A673 (cell line): ENCODE measurements around the gene HHLA2. TPM values are rescaled to one million over a fixed set of nuclear protein-coding genes. Genes with fewer than 3 reads are reported as not detected.
"Not testable (repeated sequence)": the region's sequence is repeated elsewhere in the genome, so short reads cannot be mapped to it uniquely, and the experiment has no call there.

ENCODE experiments used
- BruUV-seq: library from RNA; stranded (reverse); fragments of 400-500 nt; replicated peaks from 2 replicates; lab custom pipeline; 2021; lab: Mats Ljungman, UMichigan
- CTCF ChIA-PET: fragments of 300-600 bp; sonication (Branson Sonifier 250); formaldehyde crosslinking; loops from one replicate; lab custom pipeline; 2022; ENCODE audit warnings: antibody characterized with exemption; lab: Charles Lee
- POLR2A ChIA-PET: fragments of 300-600 bp; sonication (Branson Sonifier 250); formaldehyde crosslinking; loops from one replicate; lab custom pipeline; 2022; ENCODE audit warnings: antibody characterized with exemption; ENCODE audit not compliant: low non-redundant PET; lab: Charles Lee
- DNase-seq: peaks from one replicate; pipeline ENCODE4 v3.0.0-alpha.2; 2015; ENCODE audit warnings: low spot score
- H3K27ac ChIP-seq: fragments of 200-600 bp; sonication (generic); 2 replicates; pipeline ENCODE4 v1.5.1; 2016; ENCODE audit warnings: mixed run types, low read depth, mild to moderate bottlenecking, mixed read lengths, antibody characterized with exemption, low read length; ENCODE audit not compliant: poor library complexity, severe bottlenecking
- H3K27me3 ChIP-seq: fragments of 200-600 bp; sonication (generic); replicated peaks from 2 replicates; pipeline ENCODE4 v1.6.1; 2017; ENCODE audit warnings: mixed run types, low read depth, mild to moderate bottlenecking, mixed read lengths, antibody characterized with exemption, low read length; ENCODE audit not compliant: insufficient read depth, poor library complexity
- H3K36me3 ChIP-seq: fragments of 200-600 bp; sonication (generic); 2 replicates; pipeline ENCODE4 v1.6.1; 2016; ENCODE audit warnings: mixed run types, mild to moderate bottlenecking, mixed read lengths, antibody characterized with exemption, low read length; ENCODE audit not compliant: insufficient read depth, poor library complexity, severe bottlenecking
- H3K4me1 ChIP-seq: fragments of 200-600 bp; sonication (generic); 2 replicates; pipeline ENCODE4 v1.6.1; 2017; ENCODE audit warnings: mixed run types, mild to moderate bottlenecking, mixed read lengths, antibody characterized with exemption, low read length; ENCODE audit not compliant: insufficient read depth, poor library complexity, severe bottlenecking
- H3K4me3 ChIP-seq: fragments of 200-600 bp; sonication (generic); 2 replicates; pipeline ENCODE4 v1.5.1; 2016; ENCODE audit warnings: low read depth, mixed run types, mild to moderate bottlenecking, mixed read lengths, low read length; ENCODE audit not compliant: poor library complexity, severe bottlenecking
- H3K9me3 ChIP-seq: fragments of 200-600 bp; sonication (generic); 2 replicates; pipeline ENCODE4 v1.6.1; 2016; ENCODE audit warnings: mixed run types, low read depth, mild to moderate bottlenecking, mixed read lengths, antibody characterized with exemption, low read length; ENCODE audit not compliant: poor library complexity, severe bottlenecking
- EZH2 ChIP-seq: fragments of 200-600 bp; sonication (generic); IDR thresholded peaks from 2 replicates; pipeline ENCODE4 v1.6.1; 2017; ENCODE audit warnings: borderline replicate concordance, low read depth, mild to moderate bottlenecking, mixed read lengths, antibody characterized with exemption, low read length; ENCODE audit not compliant: poor library complexity, severe bottlenecking
- intact Hi-C: fragments of 100-400 bp; cut with micrococcal nuclease; formaldehyde crosslinking; loops from one replicate; pipeline ENCODE4 v1.10.0; 2022; ENCODE audit not compliant: unreplicated experiment
- total RNA-seq: library from RNA; stranded (reverse); gene quantifications from 2 replicates; pipeline ENCODE4 v1.2.3, GENCODE V29; 2021
- TF ChIP-seq, protein P1 (sequence below): fragments of 300-800, 200-600 bp; sonication (generic); conservative IDR thresholded peaks from 2 replicates; pipeline ENCODE4 v1.5.1; 2017; ENCODE audit warnings: low read depth, mild to moderate bottlenecking, antibody characterized with exemption, low read length, moderate library complexity, mixed read lengths

Gene HHLA2
- total RNA-seq, 1 experiment from 2014 or later = not detected

DNA sequence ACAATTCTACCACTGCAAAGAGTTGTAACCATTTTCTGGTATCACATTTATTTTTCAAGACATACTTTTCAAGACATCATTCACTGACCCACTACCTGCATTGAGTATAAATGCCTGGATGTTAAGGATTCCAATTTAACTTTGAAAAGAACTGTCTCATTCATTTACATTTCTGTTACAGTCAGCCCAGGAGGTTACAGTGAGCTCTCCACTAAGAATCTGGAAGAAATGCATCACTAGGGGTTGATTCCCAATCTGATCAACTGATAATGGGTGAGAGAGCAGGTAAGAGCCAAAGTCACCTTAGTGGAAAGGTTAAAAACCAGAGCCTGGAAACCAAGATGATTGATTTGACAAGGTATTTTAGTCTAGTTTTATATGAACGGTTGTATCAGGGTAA, 81.0 kb downstream of the HHLA2 start:
- no peaks in the 10 kb centered on the region for H3K4me1 ChIP-seq
- no peak for DNase-seq
- H3K27me3 ChIP-seq = no peaks in the 10 kb centered on the region
- CTCF ChIA-PET = no interaction called here
- POLR2A ChIA-PET = no interaction called here
- no peaks in the 10 kb centered on the region for H3K36me3 ChIP-seq
- intact Hi-C loops = no loop called here
- no TSS peak for BruUV-seq
- TF ChIP-seq EZH2 = no peak
- no peak overlapping the region for H3K4me3 ChIP-seq
- H3K27ac ChIP-seq = no peak overlapping the region
- no peaks in the 10 kb centered on the region for H3K9me3 ChIP-seq

DNA sequence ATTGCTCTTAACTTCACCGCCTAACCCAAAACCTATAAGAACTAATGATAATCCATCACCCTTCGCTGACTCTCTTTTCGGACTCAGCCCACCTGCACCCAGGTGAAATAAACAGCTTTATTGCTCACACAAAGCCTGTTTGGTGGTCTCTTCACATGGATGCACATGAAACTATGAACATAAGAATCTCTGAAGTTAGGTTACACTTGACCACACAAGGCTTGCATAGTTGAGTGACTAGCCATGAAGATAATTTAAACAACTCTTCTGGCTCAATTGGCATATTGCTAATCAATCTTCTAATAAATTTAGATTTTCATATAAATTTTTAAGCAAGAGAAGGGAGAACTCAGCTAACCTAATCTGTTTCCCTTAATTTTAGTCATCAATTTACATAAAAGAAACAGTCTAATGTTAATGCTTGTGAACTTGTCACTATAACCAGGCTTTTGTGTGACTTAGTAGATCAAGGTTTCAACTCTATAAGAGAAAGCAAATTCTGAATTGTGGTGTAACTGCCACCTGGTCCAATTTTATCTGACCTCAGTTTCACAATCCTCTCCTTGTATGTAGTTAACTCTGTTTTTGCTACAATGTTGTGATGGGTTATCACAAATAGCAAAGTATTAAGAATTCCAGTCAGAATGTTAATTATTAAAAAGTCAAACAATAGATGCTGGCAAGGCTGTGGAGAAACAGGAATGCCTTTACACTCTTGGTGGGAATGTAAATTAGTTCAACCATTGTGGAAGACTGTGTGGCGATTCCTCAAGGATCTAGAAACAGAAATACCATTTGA, 82.0 kb downstream of the HHLA2 start:
- no TSS peak for BruUV-seq
- Histone ChIP-seq H3K4me1 (no peaks in the 10 kb centered on the region), H3K4me3 (no peak overlapping the region)

DNA sequence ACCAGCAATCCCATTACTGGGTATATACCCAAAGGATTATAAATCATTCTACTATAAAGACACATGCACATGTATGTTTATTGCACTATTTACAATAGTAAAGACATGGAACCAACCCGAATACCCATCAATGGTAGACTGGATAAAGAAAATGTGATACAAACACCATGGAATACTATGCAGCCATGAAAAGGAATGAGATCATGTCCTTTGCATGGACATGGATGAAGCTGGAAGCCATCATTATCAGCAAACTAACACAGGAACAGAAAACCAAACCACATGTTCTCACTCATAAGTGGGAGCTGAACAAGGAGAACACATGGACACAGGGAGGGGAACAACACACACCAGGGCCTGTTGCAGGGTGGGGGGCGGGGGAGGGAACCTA, 82.6 kb downstream of the HHLA2 start:
- DNase-seq, H3K27me3 ChIP-seq, H3K4me1 ChIP-seq, H3K9me3 ChIP-seq, POLR2A ChIA-PET, CTCF ChIA-PET, BruUV-seq, H3K36me3 ChIP-seq, intact Hi-C loops, H3K27ac ChIP-seq, H3K4me3 ChIP-seq: not testable (repeated sequence)

More for the DNA sequence above, 82.0 kb downstream of the HHLA2 start:
- Histone ChIP-seq H3K36me3 (no peaks in the 10 kb centered on the region), H3K9me3 (no peaks in the 10 kb centered on the region), H3K27ac (no peak overlapping the region), H3K27me3 (no peaks in the 10 kb centered on the region)
- intact Hi-C loops = no loop called here
- ChIA-PET POLR2A (no interaction called here), CTCF (no interaction called here)
- no peak for TF ChIP-seq EZH2
- TF ChIP-seq, protein P1, sequence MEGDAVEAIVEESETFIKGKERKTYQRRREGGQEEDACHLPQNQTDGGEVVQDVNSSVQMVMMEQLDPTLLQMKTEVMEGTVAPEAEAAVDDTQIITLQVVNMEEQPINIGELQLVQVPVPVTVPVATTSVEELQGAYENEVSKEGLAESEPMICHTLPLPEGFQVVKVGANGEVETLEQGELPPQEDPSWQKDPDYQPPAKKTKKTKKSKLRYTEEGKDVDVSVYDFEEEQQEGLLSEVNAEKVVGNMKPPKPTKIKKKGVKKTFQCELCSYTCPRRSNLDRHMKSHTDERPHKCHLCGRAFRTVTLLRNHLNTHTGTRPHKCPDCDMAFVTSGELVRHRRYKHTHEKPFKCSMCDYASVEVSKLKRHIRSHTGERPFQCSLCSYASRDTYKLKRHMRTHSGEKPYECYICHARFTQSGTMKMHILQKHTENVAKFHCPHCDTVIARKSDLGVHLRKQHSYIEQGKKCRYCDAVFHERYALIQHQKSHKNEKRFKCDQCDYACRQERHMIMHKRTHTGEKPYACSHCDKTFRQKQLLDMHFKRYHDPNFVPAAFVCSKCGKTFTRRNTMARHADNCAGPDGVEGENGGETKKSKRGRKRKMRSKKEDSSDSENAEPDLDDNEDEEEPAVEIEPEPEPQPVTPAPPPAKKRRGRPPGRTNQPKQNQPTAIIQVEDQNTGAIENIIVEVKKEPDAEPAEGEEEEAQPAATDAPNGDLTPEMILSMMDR = no peak
- DNase-seq = no peak

DNA sequence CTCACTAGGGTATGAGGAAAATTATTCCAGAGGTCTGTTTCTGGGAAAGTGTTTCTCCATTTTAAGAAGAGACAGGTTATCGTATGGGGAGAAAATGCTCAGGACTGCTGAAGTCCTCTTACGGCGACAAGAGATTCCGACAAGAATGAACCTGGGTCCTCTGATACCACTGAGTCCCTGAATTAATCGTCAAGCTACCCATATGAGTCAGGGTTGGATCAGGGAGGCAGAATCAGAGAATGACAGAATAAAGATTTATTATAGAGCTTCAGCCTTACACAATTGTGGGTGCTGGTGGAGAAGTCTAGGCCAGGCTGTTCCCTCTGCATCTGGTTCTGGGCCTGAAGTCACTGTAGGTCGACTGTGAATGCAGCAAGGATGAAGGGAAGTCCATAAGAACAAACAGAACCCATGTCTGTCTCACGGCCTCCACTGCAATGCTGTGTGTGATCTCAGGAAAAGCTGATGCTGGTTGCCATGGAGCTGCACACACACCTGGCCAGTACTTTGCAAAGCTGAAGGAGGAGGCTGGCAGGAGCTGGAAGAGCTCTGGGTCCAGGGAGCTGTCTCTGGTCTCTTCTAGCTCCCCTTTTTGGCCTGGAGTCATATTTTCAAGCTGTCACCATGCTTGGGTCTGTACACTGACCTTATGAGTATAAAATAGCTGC, 83.9 kb downstream of the HHLA2 start:
- DNase-seq = no peak
- H3K4me3 ChIP-seq = no peak overlapping the region
- no peak overlapping the region for H3K27ac ChIP-seq
- H3K4me1 ChIP-seq = no peaks in the 10 kb centered on the region
- POLR2A ChIA-PET = no interaction called here
- CTCF ChIA-PET = no interaction called here
- BruUV-seq = no TSS peak
- no peaks in the 10 kb centered on the region for H3K9me3 ChIP-seq
- intact Hi-C loops = no loop called here
- no peaks in the 10 kb centered on the region for H3K36me3 ChIP-seq
- no peaks in the 10 kb centered on the region for H3K27me3 ChIP-seq
- TF ChIP-seq EZH2 = no peak
- TF ChIP-seq, protein P1 = no peak
